H9 (cell line): ENCODE results near the gene APLF. TPM values are rescaled to one million over a fixed set of nuclear protein-coding genes. Genes with fewer than 3 reads are reported as not detected.

Source experiments
- DNase-seq: peaks from one replicate; pipeline ENCODE4 v3.0.0-alpha.2; 2017
- H2AFZ ChIP-seq: one replicate; pipeline ENCODE4 v1.6.1; 2013; ENCODE audit warnings: mild to moderate bottlenecking, low read length, control low read depth, moderate library complexity
- H2AK5ac ChIP-seq: 2 replicates; pipeline ENCODE4 v1.6.1; 2013; ENCODE audit warnings: low read length, control low read depth, mixed read lengths; ENCODE audit not compliant: insufficient read length
- H2BK120ac ChIP-seq: one replicate; pipeline ENCODE4 v1.6.1; 2013; ENCODE audit warnings: low read depth, mild to moderate bottlenecking, low read length, control low read depth, inconsistent platforms; ENCODE audit not compliant: poor library complexity, severe bottlenecking
- H2BK12ac ChIP-seq: 2 replicates; pipeline ENCODE4 v1.6.1; 2013; ENCODE audit warnings: low read length, control low read depth, mixed read lengths, low read depth; ENCODE audit not compliant: insufficient read length
- H2BK15ac ChIP-seq: 2 replicates; pipeline ENCODE4 v1.6.1; 2013; ENCODE audit warnings: low read depth, low read length, control low read depth
- H2BK20ac ChIP-seq: one replicate; pipeline ENCODE4 v1.6.1; 2013; ENCODE audit warnings: low read depth, mild to moderate bottlenecking, low read length, control low read depth, inconsistent platforms; ENCODE audit not compliant: poor library complexity, severe bottlenecking
- H2BK5ac ChIP-seq: 2 replicates; pipeline ENCODE4 v1.6.1; 2013; ENCODE audit warnings: low read length, control low read depth, mixed read lengths; ENCODE audit not compliant: insufficient read length
- H3K14ac ChIP-seq: 2 replicates; pipeline ENCODE4 v1.6.1; 2013; ENCODE audit warnings: low read length, control low read depth; ENCODE audit not compliant: insufficient read depth
- H3K18ac ChIP-seq: 2 replicates; pipeline ENCODE4 v1.6.1; 2013; ENCODE audit warnings: low read depth, mild to moderate bottlenecking, mixed read lengths, low read length, control low read depth; ENCODE audit not compliant: insufficient read length
- H3K23ac ChIP-seq: 2 replicates; pipeline ENCODE4 v1.6.1; 2013; ENCODE audit warnings: low read length, control low read depth, mixed read lengths, low read depth; ENCODE audit not compliant: insufficient read length
- H3K23me2 ChIP-seq: 2 replicates; pipeline ENCODE4 v1.6.1; 2013; ENCODE audit warnings: low read depth, mild to moderate bottlenecking, mixed read lengths, low read length, control low read depth; ENCODE audit not compliant: insufficient read length, poor library complexity, severe bottlenecking
- H3K27ac ChIP-seq: 2 replicates; pipeline ENCODE4 v1.5.1; 2013; ENCODE audit warnings: low read length, control low read depth, mixed read lengths, low read depth; ENCODE audit not compliant: insufficient read length
- H3K27me3 ChIP-seq: 2 replicates; pipeline ENCODE4 v1.6.1; 2013; ENCODE audit warnings: low read length, control low read depth, inconsistent platforms; ENCODE audit not compliant: insufficient read depth
- H3K4ac ChIP-seq: 2 replicates; pipeline ENCODE4 v1.6.1; 2013; ENCODE audit warnings: low read depth, mild to moderate bottlenecking, control low read depth, inconsistent platforms, low read length, moderate library complexity
- H3K4me1 ChIP-seq: 2 replicates; pipeline ENCODE4 v1.6.1; 2013; ENCODE audit warnings: low read length, control low read depth, inconsistent platforms; ENCODE audit not compliant: insufficient read depth
- H3K4me2 ChIP-seq: 2 replicates; pipeline ENCODE4 v1.6.1; 2013; ENCODE audit warnings: low read length, control low read depth, mixed read lengths; ENCODE audit not compliant: insufficient read length, insufficient read depth
- H3K56ac ChIP-seq: 2 replicates; pipeline ENCODE4 v1.6.1; 2013; ENCODE audit warnings: low read depth, mild to moderate bottlenecking, mixed read lengths, low read length, control low read depth; ENCODE audit not compliant: insufficient read length
- H3K79me1 ChIP-seq: 2 replicates; pipeline ENCODE4 v1.6.1; 2013; ENCODE audit warnings: low read depth, mild to moderate bottlenecking, moderate library complexity, low read length, control low read depth, inconsistent platforms; ENCODE audit not compliant: insufficient read depth, poor library complexity, severe bottlenecking
- H3K79me2 ChIP-seq: 2 replicates; pipeline ENCODE4 v1.6.1; 2013; ENCODE audit warnings: low read length, control low read depth, inconsistent platforms; ENCODE audit not compliant: insufficient read depth
- H3K9ac ChIP-seq: 2 replicates; pipeline ENCODE4 v1.6.1; 2013; ENCODE audit warnings: low read length, control low read depth, mixed read lengths; ENCODE audit not compliant: insufficient read length; ENCODE audit errors: extremely low read depth
- H3K9me3 ChIP-seq: one replicate; pipeline ENCODE4 v1.6.1; 2013; ENCODE audit warnings: low read depth, low read length, inconsistent platforms; ENCODE audit not compliant: control insufficient read depth
- H3T11ph ChIP-seq: one replicate; pipeline ENCODE4 v1.6.1; 2013; ENCODE audit warnings: mild to moderate bottlenecking, low read length, control low read depth, inconsistent platforms
- H4K20me1 ChIP-seq: one replicate; pipeline ENCODE4 v1.6.1; 2013; ENCODE audit not compliant: control insufficient read depth, insufficient read length, insufficient read depth
- H4K5ac ChIP-seq: 2 replicates; pipeline ENCODE4 v1.6.1; 2013; ENCODE audit warnings: low read depth, mild to moderate bottlenecking, mixed read lengths, low read length, control low read depth; ENCODE audit not compliant: insufficient read length
- H4K8ac ChIP-seq: replicated peaks from 2 replicates; pipeline ENCODE4 v1.6.1; 2013; ENCODE audit warnings: low read length, control low read depth, mixed read lengths, low read depth; ENCODE audit not compliant: insufficient read length
- H4K91ac ChIP-seq: 2 replicates; pipeline ENCODE4 v1.6.1; 2013; ENCODE audit warnings: low read depth, mild to moderate bottlenecking, moderate library complexity, mixed read lengths, low read length, control low read depth; ENCODE audit not compliant: insufficient read length
- H3K27ac Mint-ChIP-seq, 3 experiments: 2 replicates in 2 of 3; 3 replicates in 1 of 3; pipeline ENCODE4 v1.8.0; 2020 to 2021; ENCODE audit warnings: mixed read lengths in 3 of 3, mild to moderate bottlenecking in 1 of 3, moderate library complexity in 1 of 3
- H3K27me3 Mint-ChIP-seq: 2 replicates; pipeline ENCODE4 v1.8.0; 2021; ENCODE audit warnings: low read depth, mild to moderate bottlenecking, moderate library complexity, mixed read lengths
- H3K36me3 Mint-ChIP-seq, 3 experiments: 2 replicates in 2 of 3; 3 replicates in 1 of 3; pipeline ENCODE4 v1.8.0; 2020 to 2021; ENCODE audit warnings: low read depth in 3 of 3, mixed read lengths in 3 of 3; ENCODE audit not compliant: insufficient read depth in 1 of 3
- H3K4me1 Mint-ChIP-seq, 2 experiments: 2 replicates each; pipeline ENCODE4 v1.8.0; 2020; ENCODE audit warnings: mixed read lengths in 2 of 2
- H3K4me3 Mint-ChIP-seq, 2 experiments: 2 replicates in 1 of 2; 3 replicates in 1 of 2; pipeline ENCODE4 v1.8.0; 2020 to 2021; ENCODE audit warnings: mild to moderate bottlenecking in 2 of 2, mixed read lengths in 2 of 2, moderate library complexity in 1 of 2
- H3K9me3 Mint-ChIP-seq, 2 experiments: 2 replicates in 1 of 2; 3 replicates in 1 of 2; pipeline ENCODE4 v1.8.0; 2020; ENCODE audit warnings: mild to moderate bottlenecking in 2 of 2, mixed read lengths in 2 of 2, moderate library complexity in 1 of 2
- WGBS: extraction: QIAGEN DNeasy Blood & Tissue Kit; methylation state at CpG from one replicate; pipeline ENCODE4 v1.1.7; 2013; ENCODE audit warnings: missing lambda C conversion rate, low lambda C conversion rate, mixed read lengths; ENCODE audit not compliant: insufficient read length; ENCODE audit errors: extremely low coverage; 5-methylcytosine and 5-hydroxymethylcytosine counted together
- total RNA-seq: library from RNA; stranded (reverse); gene quantifications from 2 replicates; pipeline ENCODE4 v1.2.1, GENCODE V29; 2021
- TF ChIP-seq, protein P1 (sequence below): fragments of 200-600 bp; sonication (generic); conservative IDR thresholded peaks from 3 replicates; pipeline ENCODE4 v1.8.0; 2021; ENCODE audit warnings: antibody characterized with exemption, mild to moderate bottlenecking

APLF gene
- total RNA-seq, 1 experiment from 2014 or later, result 3.7 TPM

DNA sequence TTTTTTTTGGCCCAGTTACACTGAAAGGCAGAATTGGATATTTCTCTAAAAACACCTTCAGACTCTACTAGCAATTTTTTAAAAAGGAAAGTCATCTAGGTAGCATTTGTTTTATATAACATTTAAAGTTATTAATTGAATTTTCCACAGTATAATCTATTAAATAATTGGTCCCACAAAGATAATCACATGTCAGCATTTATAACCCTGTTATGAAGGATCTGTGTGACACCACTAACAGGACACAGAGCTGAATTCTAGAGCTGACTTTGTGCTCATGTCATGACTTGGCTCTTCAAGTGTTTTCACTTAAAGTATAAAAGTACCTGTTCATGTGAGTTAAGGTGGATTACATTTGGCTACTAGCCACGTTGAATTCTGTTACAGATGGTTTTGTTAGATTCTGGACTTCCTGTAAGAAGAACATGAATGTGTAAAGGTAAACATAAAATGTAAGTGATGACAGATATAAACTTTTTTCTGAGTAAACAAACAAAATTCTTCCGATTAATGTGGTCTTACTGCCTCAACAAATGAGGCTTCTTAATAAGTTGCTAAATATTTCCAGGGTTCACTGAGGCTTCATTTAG lies 106.9 kb downstream of the APLF start:
- no peak overlapping the region for H4K8ac ChIP-seq
- no peaks in the 10 kb centered on the region for H3K4me1 Mint-ChIP-seq
- H3K79me2 ChIP-seq, result no peaks in the 10 kb centered on the region
- H3K4me2 ChIP-seq, result no peak overlapping the region
- H2BK20ac ChIP-seq, result no peak overlapping the region
- no peaks in the 10 kb centered on the region for H3K27me3 ChIP-seq
- H3K4me3 Mint-ChIP-seq, result no peak overlapping the region
- peaks cover 0 to 3% of the 10 kb centered on the region in 2 experiments; a peak in 1 of 5 replicates for H3K9me3 Mint-ChIP-seq
- H3K9ac ChIP-seq, result no peak overlapping the region
- H2BK5ac ChIP-seq, result no peak overlapping the region
- H2BK120ac ChIP-seq, result no peak overlapping the region
- no peaks in the 10 kb centered on the region for H3K23me2 ChIP-seq
- no CpG with 5 or more reads among the region's 2 CpGs for WGBS
- no peaks in the 10 kb centered on the region for H4K20me1 ChIP-seq
- H3K18ac ChIP-seq, result no peak overlapping the region
- no peak overlapping the region for H2BK15ac ChIP-seq
- no peaks in the 10 kb centered on the region for H3K4me1 ChIP-seq
- H2BK12ac ChIP-seq, result no peak overlapping the region
- TF ChIP-seq, protein P1, sequence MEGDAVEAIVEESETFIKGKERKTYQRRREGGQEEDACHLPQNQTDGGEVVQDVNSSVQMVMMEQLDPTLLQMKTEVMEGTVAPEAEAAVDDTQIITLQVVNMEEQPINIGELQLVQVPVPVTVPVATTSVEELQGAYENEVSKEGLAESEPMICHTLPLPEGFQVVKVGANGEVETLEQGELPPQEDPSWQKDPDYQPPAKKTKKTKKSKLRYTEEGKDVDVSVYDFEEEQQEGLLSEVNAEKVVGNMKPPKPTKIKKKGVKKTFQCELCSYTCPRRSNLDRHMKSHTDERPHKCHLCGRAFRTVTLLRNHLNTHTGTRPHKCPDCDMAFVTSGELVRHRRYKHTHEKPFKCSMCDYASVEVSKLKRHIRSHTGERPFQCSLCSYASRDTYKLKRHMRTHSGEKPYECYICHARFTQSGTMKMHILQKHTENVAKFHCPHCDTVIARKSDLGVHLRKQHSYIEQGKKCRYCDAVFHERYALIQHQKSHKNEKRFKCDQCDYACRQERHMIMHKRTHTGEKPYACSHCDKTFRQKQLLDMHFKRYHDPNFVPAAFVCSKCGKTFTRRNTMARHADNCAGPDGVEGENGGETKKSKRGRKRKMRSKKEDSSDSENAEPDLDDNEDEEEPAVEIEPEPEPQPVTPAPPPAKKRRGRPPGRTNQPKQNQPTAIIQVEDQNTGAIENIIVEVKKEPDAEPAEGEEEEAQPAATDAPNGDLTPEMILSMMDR, result no peak
- no peak overlapping the region for H3K14ac ChIP-seq
- H2AK5ac ChIP-seq, result no peak overlapping the region
- H3T11ph ChIP-seq, result no peak overlapping the region
- peaks cover 0 to 1% (median 0%) of the 10 kb centered on the region in 3 experiments; a peak in 2 of 7 replicates for H3K36me3 Mint-ChIP-seq
- DNase-seq, result no peak
- H3K9me3 ChIP-seq, result no peaks in the 10 kb centered on the region
- H4K5ac ChIP-seq, result no peak overlapping the region
- H3K79me1 ChIP-seq, result no peaks in the 10 kb centered on the region
- H3K27me3 Mint-ChIP-seq, result no peaks in the 10 kb centered on the region
- H2AFZ ChIP-seq, result no peak overlapping the region
- no peak overlapping the region for H4K91ac ChIP-seq
- no peak overlapping the region for H3K56ac ChIP-seq
- no peak overlapping the region for H3K27ac Mint-ChIP-seq
- H3K23ac ChIP-seq, result no peak overlapping the region
- H3K27ac ChIP-seq, result no peak overlapping the region
- no peak overlapping the region for H3K4ac ChIP-seq
